Eye (tissue), 1 donor: Measurements from ENCODE around the gene MOK.
"Not testable (repeated sequence)": the region's sequence is repeated elsewhere in the genome, so short reads cannot be mapped to it uniquely, and the experiment has no call there.

ENCODE experiments used
- DNase-seq: peaks from one replicate; pipeline ENCODE4 v3.0.0-alpha.2; 2015

MOK gene

GRCh38 chr14:102304611-102305506 lies at the start of gene MOK:
Gene MOK (minus strand): TSS chr14:102305164. CDS start chr14:102304968, 196 bp downstream.
- peak; percentile 99 for DNase-seq

GRCh38 chr14:102353126-102353619 lies 48.2 kb upstream of the MOK start:
- DNase-seq, result no peak

- DNase-seq, result no peak
Observed at GRCh38 chr14:102352213-102352612, 47.2 kb upstream of the MOK start.

- DNase-seq, result not testable (repeated sequence)
Observed at GRCh38 chr14:102351593-102351992, 46.6 kb upstream of the MOK start.

GRCh38 chr14:102351023-102351422 lies 46.1 kb upstream of the MOK start:
- DNase-seq, result no peak

- DNase-seq, result no peak
Observed at GRCh38 chr14:102348376-102348775, 43.4 kb upstream of the MOK start.

- DNase-seq, result no peak
Observed at GRCh38 chr14:102346645-102347044, 41.7 kb upstream of the MOK start.

- no peak for DNase-seq
Observed at GRCh38 chr14:102345232-102345631, 40.3 kb upstream of the MOK start.

GRCh38 chr14:102344485-102344884 lies 39.5 kb upstream of the MOK start:
- DNase-seq, result no peak

- DNase-seq, result no peak
Observed at GRCh38 chr14:102344084-102344483, 39.1 kb upstream of the MOK start.

- DNase-seq, result peak; percentile 27
Observed at GRCh38 chr14:102342238-102342637, 37.3 kb upstream of the MOK start.

GRCh38 chr14:102341566-102341965 lies 36.6 kb upstream of the MOK start:
- no peak for DNase-seq

GRCh38 chr14:102338724-102339123 lies 33.8 kb upstream of the MOK start:
- no peak for DNase-seq

- DNase-seq, result no peak
Observed at GRCh38 chr14:102335163-102335562, 30.2 kb upstream of the MOK start.

GRCh38 chr14:102333795-102334705 lies 29.1 kb upstream of the MOK start:
- no peak for DNase-seq

- DNase-seq, result no peak
Observed at GRCh38 chr14:102333390-102333789, 28.4 kb upstream of the MOK start.

- DNase-seq, result no peak
Observed at GRCh38 chr14:102330806-102331205, 25.8 kb upstream of the MOK start.

GRCh38 chr14:102329381-102329780 lies 24.4 kb upstream of the MOK start:
- not testable (repeated sequence) for DNase-seq

- DNase-seq, result no peak
Observed at GRCh38 chr14:102326583-102326982, 21.6 kb upstream of the MOK start.

GRCh38 chr14:102325791-102326345 lies 20.9 kb upstream of the MOK start:
- no peak for DNase-seq

- peak; percentile 62 for DNase-seq
Observed at GRCh38 chr14:102323102-102323501, 18.1 kb upstream of the MOK start.

- no peak for DNase-seq
Observed at GRCh38 chr14:102321456-102322422, 16.8 kb upstream of the MOK start.
